Esophagus muscularis mucosa (tissue), 4 donors: Measurements from ENCODE around the gene GLB1L. TPM values are rescaled to one million over a fixed set of nuclear protein-coding genes. Genes with fewer than 3 reads are reported as not detected.

ENCODE experiments used
- DNase-seq: peaks from one replicate; pipeline ENCODE4 v3.0.0-alpha.2; 2017; ENCODE audit errors: extremely low spot score
- H3K27ac ChIP-seq, 4 donors: fragments of 200-600 bp; sonication (generic); replicated peaks in 1 of 4; 1 replicate in 3 of 4; 2 replicates in 1 of 4; pipeline ENCODE4 v1.5.1; 2016 to 2019; ENCODE audit warnings: mild to moderate bottlenecking in 1 of 4
- H3K27me3 ChIP-seq, 4 donors: fragments of 200-600 bp; sonication (generic); one replicate each; pipeline versions ENCODE4 v1.5.1 to v1.6.0; 2016 to 2019
- H3K36me3 ChIP-seq, 4 donors: fragments of 200-600 bp; sonication (generic); one replicate each; pipeline ENCODE4 v1.5.1; 2016 to 2019
- H3K4me1 ChIP-seq, 4 donors: fragments of 200-600 bp; sonication (generic); one replicate each; pipeline ENCODE4 v1.5.1; 2016 to 2019
- H3K4me3 ChIP-seq, 4 donors: fragments of 200-600 bp; sonication (generic); 1 replicate in 2 of 4; 2 replicates in 2 of 4; pipeline ENCODE4 v1.5.1; 2016 to 2019; ENCODE audit warnings: mild to moderate bottlenecking in 4 of 4, moderate library complexity in 1 of 4
- H3K9me3 ChIP-seq, 4 donors: fragments of 200-600 bp; sonication (generic); 1 replicate in 3 of 4; 2 replicates in 1 of 4; pipeline ENCODE4 v1.5.1; 2016 to 2019
- EP300 ChIP-seq: sonication (generic); formaldehyde crosslinking; IDR thresholded peaks from one replicate; pipeline ENCODE4 v1.6.1; 2017; ENCODE audit warnings: antibody characterized with exemption
- POLR2A ChIP-seq: fragments of 450-650 bp; IDR thresholded peaks from one replicate; pipeline ENCODE4 v1.6.1; 2017; ENCODE audit warnings: antibody characterized with exemption, moderate library complexity, mild to moderate bottlenecking, low read depth
- POLR2AphosphoS5 ChIP-seq, 2 donors: sonication (generic); formaldehyde crosslinking; IDR thresholded peaks; one replicate each; pipeline ENCODE4 v1.6.1; 2017; ENCODE audit warnings: antibody characterized with exemption in 2 of 2
- WGBS: methylation state at CpG from one replicate; pipeline ENCODE4 v1.1.5; 2018; 5-methylcytosine and 5-hydroxymethylcytosine counted together
- intact Hi-C: fragments of 100-400 bp; cut with DNase I; formaldehyde crosslinking; loops from one replicate; pipeline ENCODE4 v1.15.1; 2023
- total RNA-seq, 4 donors: library from RNA; depleted of rRNA; stranded (reverse); fragments of >200 nt; gene quantifications; one replicate each; pipeline versions ENCODE4 v1.1.0 to v1.2.1, GENCODE V29; 2016
- TF ChIP-seq, protein P1 (sequence below), 3 experiments: fragments of 200-600 bp in 2 of 3; fragments of 450-650 bp in 1 of 3; sonication (generic) in 2 of 3; IDR thresholded peaks; one replicate each; pipeline ENCODE4 v1.5.1; 2017 to 2019; ENCODE audit warnings: antibody characterized with exemption in 3 of 3, mild to moderate bottlenecking in 2 of 3, moderate library complexity in 1 of 3

GLB1L gene
- total RNA-seq, 4 donors from 2014 or later: 3.3 to 6.4 (median 5.6) TPM

GRCh38 chr2:219244789-219245147 lies 476 bp downstream of the GLB1L start:
- no peaks in the 10 kb centered on the region for H3K9me3 ChIP-seq
- peaks cover 0 to 32% (median 18%) of the 10 kb centered on the region in 4 donors for H3K36me3 ChIP-seq
- no peak for DNase-seq
- H3K27ac ChIP-seq: peak overlapping the region; percentile 88 to 94 (median 90)
- H3K27me3 ChIP-seq: no peaks in the 10 kb centered on the region
- H3K4me3 ChIP-seq: peak overlapping the region; percentile 64 to 97 (median 70)
- 52% methylated on average over 5 of the region's 6 CpGs for WGBS
- no peak for TF ChIP-seq POLR2AphosphoS5 (IDR thresholded peaks at IDR 0.05)
- TF ChIP-seq EP300: no peak
- no peak for TF ChIP-seq POLR2A
- TF ChIP-seq, protein P1, sequence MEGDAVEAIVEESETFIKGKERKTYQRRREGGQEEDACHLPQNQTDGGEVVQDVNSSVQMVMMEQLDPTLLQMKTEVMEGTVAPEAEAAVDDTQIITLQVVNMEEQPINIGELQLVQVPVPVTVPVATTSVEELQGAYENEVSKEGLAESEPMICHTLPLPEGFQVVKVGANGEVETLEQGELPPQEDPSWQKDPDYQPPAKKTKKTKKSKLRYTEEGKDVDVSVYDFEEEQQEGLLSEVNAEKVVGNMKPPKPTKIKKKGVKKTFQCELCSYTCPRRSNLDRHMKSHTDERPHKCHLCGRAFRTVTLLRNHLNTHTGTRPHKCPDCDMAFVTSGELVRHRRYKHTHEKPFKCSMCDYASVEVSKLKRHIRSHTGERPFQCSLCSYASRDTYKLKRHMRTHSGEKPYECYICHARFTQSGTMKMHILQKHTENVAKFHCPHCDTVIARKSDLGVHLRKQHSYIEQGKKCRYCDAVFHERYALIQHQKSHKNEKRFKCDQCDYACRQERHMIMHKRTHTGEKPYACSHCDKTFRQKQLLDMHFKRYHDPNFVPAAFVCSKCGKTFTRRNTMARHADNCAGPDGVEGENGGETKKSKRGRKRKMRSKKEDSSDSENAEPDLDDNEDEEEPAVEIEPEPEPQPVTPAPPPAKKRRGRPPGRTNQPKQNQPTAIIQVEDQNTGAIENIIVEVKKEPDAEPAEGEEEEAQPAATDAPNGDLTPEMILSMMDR (IDR thresholded peaks at IDR 0.05): no peak
- H3K4me1 ChIP-seq: peaks cover 35 to 52% (median 44%) of the 10 kb centered on the region in 4 donors
- intact Hi-C loops: loop anchor here (2.0 to 10.0 kb wide), 2 partner anchors 16 to 50 kb away; partner anchors contain the start of genes ANKZF1 and ATG9A

- H3K36me3 ChIP-seq: peaks cover 6 to 33% (median 18%) of the 10 kb centered on the region in 4 donors
- no peak for DNase-seq
- H3K4me3 ChIP-seq: peak overlapping the region; percentile 24 to 39 (median 28)
- 49% methylated on average over 10 of the region's 28 CpGs for WGBS
- no peaks in the 10 kb centered on the region for H3K27me3 ChIP-seq
- intact Hi-C loops: loop anchor here (10.0 kb wide), 1 partner anchor 51 kb away; no protein-coding TSS in a partner anchor
- TF ChIP-seq POLR2AphosphoS5 (IDR thresholded peaks at IDR 0.05) (peak in 1 of 2 donors; percentile 20), POLR2A (no peak)
- peaks cover 26 to 37% (median 31%) of the 10 kb centered on the region in 4 donors for H3K4me1 ChIP-seq
- peak overlapping the region in 1 of 4 donors; percentile 8 for H3K27ac ChIP-seq
- no peaks in the 10 kb centered on the region for H3K9me3 ChIP-seq
Measured at GRCh38 chr2:219243291-219243761, 1.9 kb downstream of the GLB1L start.

GRCh38 chr2:219234331-219234730 lies 10.9 kb downstream of the GLB1L start:
- intact Hi-C loops: no loop called here
- Histone ChIP-seq H3K9me3 (no peaks in the 10 kb centered on the region), H3K27me3 (no peaks in the 10 kb centered on the region), H3K4me3 (no peak overlapping the region), H3K27ac (no peak overlapping the region), H3K4me1 (peaks cover 15 to 21% (median 20%) of the 10 kb centered on the region in 4 donors), H3K36me3 (peaks cover 60 to 80% (median 71%) of the 10 kb centered on the region in 4 donors)
- 84% methylated on average over 3 of the region's 3 CpGs for WGBS
- TF ChIP-seq, protein P1 (IDR thresholded peaks at IDR 0.05): no peak
- no peak for TF ChIP-seq POLR2A
- TF ChIP-seq EP300: no peak
- no peak for TF ChIP-seq POLR2AphosphoS5 (IDR thresholded peaks at IDR 0.05)
- no peak for DNase-seq

DNA sequence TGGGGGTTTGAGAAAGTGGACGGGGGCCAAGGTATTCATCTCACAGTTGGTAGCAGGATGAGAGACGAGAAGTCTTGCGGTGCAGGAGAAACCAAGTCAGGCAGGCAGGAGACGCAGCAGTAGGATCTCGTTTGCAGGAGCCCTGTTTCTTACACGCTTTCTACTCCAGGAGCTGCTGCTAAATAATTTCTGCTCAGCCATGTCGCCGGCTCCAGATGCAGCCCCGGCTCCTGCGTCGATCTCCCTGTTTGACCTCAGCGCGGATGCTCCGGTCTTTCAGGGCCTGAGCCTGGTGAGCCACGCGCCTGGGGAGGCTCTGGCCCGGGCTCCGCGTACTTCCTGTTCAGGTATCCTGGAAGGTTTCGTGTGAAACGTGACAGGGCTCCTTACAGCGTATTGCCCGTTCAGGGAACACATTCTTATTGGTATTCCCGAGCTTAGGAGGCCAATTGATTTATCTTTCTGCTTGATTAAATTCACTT lies 15.1 kb downstream of the GLB1L start:
- H3K4me3 ChIP-seq: peak overlapping the region; percentile 63 to 88 (median 80)
- no peak for DNase-seq
- intact Hi-C loops: no loop called here
- peaks cover 27 to 52% (median 40%) of the 10 kb centered on the region in 4 donors for H3K4me1 ChIP-seq
- H3K36me3 ChIP-seq: peaks cover 31 to 64% (median 54%) of the 10 kb centered on the region in 4 donors
- 0% methylated on average over 19 of the region's 24 CpGs for WGBS
- H3K27ac ChIP-seq: peak overlapping the region; percentile 90 to 98 (median 94)
- no peaks in the 10 kb centered on the region for H3K9me3 ChIP-seq
- H3K27me3 ChIP-seq: no peaks in the 10 kb centered on the region
- no peak for TF ChIP-seq POLR2AphosphoS5 (IDR thresholded peaks at IDR 0.05)
- TF ChIP-seq POLR2A: no peak
- TF ChIP-seq, protein P1 (IDR thresholded peaks at IDR 0.05): no peak
- TF ChIP-seq EP300: no peak

GRCh38 chr2:219229305-219230058 lies 15.8 kb downstream of the GLB1L start, which contains the start of the genes ANKZF1 and ATG9A:
Gene ANKZF1, plus strand, starts transcription at chr2:219229806. Its CDS starts 452 bp downstream, at chr2:219230258.
Gene ATG9A, minus strand, starts transcription at chr2:219229636. Its CDS starts 1,612 bp downstream, at chr2:219228024.
- Histone ChIP-seq H3K9me3 (no peaks in the 10 kb centered on the region), H3K4me1 (peaks cover 27 to 52% (median 40%) of the 10 kb centered on the region in 4 donors), H3K27ac (peak within 1 kb of the TSS; percentile 90 to 98 (median 94)), H3K4me3 (peak within 1 kb of the TSS; percentile 63 to 88 (median 80)), H3K27me3 (no peaks in the 10 kb centered on the region), H3K36me3 (peaks cover 31 to 64% (median 54%) of the 10 kb centered on the region in 4 donors)
- intact Hi-C loops: loop anchor here (2.0 kb wide), 1 partner anchor 15 kb away; the partner anchor contains the start of genes GLB1L and STK16
- TF ChIP-seq, protein P1 (IDR thresholded peaks at IDR 0.05): no peak
- peak; percentile 51 for TF ChIP-seq POLR2A
- TF ChIP-seq EP300: peak; percentile 28
- TF ChIP-seq POLR2AphosphoS5 (IDR thresholded peaks at IDR 0.05): peak; percentile 96 to 98
- peak; percentile 100 for DNase-seq
- under 1% methylated on average over 25 of the region's 80 CpGs for WGBS
